Mucosa of rectum (tissue), 2 donors: ENCODE data around the gene CCDC51.
"Not testable (repeated sequence)": the region's sequence is repeated elsewhere in the genome, so short reads cannot be mapped to it uniquely, and the experiment has no call there.

Experiments
- H3K27ac ChIP-seq, 2 donors: one replicate each; pipeline ENCODE4 v1.7.0; 2013; ENCODE audit warnings: inconsistent platforms in 2 of 2, low read depth in 2 of 2, low read length in 2 of 2
- H3K27me3 ChIP-seq, 2 donors: one replicate each; pipeline ENCODE4 v1.7.0; 2013; ENCODE audit warnings: low read length in 2 of 2; ENCODE audit not compliant: control insufficient read depth in 2 of 2, insufficient read depth in 2 of 2
- H3K36me3 ChIP-seq, 2 donors: one replicate each; pipeline ENCODE4 v1.7.0; 2013; ENCODE audit warnings: low read length in 2 of 2; ENCODE audit not compliant: control insufficient read depth in 2 of 2, insufficient read depth in 2 of 2
- H3K4me1 ChIP-seq, 2 donors: one replicate each; pipeline ENCODE4 v1.7.0; 2013; ENCODE audit warnings: low read length in 2 of 2, mild to moderate bottlenecking in 1 of 2; ENCODE audit not compliant: control insufficient read depth in 2 of 2, insufficient read depth in 2 of 2
- H3K4me3 ChIP-seq, 2 donors: one replicate each; pipeline ENCODE4 v1.7.0; 2013; ENCODE audit warnings: low read length in 2 of 2
- H3K9ac ChIP-seq, 2 donors: one replicate each; pipeline ENCODE4 v1.7.0; 2013; ENCODE audit warnings: low read length in 2 of 2, low read depth in 1 of 2, mild to moderate bottlenecking in 1 of 2
- H3K9me3 ChIP-seq, 2 donors: one replicate each; pipeline ENCODE4 v1.7.0; 2013; ENCODE audit warnings: low read length in 2 of 2; ENCODE audit not compliant: control insufficient read depth in 2 of 2
- donor health status: healthy.
- donor health status: Normal muscosa, but diverticular disease.

CCDC51 gene, protein sequence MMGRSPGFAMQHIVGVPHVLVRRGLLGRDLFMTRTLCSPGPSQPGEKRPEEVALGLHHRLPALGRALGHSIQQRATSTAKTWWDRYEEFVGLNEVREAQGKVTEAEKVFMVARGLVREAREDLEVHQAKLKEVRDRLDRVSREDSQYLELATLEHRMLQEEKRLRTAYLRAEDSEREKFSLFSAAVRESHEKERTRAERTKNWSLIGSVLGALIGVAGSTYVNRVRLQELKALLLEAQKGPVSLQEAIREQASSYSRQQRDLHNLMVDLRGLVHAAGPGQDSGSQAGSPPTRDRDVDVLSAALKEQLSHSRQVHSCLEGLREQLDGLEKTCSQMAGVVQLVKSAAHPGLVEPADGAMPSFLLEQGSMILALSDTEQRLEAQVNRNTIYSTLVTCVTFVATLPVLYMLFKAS

GRCh38 chr3:48439820-48440589 is at the start of gene CCDC51, which contains the start of gene TMA7:
CCDC51 (minus strand) TSS chr3:48440119; CDS start chr3:48435128, 4,991 bp downstream.
TMA7 (plus strand) TSS chr3:48440257; CDS start chr3:48440297, 40 bp downstream.
- Histone ChIP-seq H3K4me1 (peaks cover 17 to 20% of the 10 kb centered on the region in 2 donors), H3K9ac (peak within 1 kb of the TSS; percentile 88 to 92), H3K27me3 (no peaks in the 10 kb centered on the region), H3K9me3 (no peaks in the 10 kb centered on the region), H3K4me3 (peak within 1 kb of the TSS; percentile 80 to 98), H3K27ac (peak within 1 kb of the TSS; percentile 94 to 96), H3K36me3 (peaks cover 5 to 19% of the 10 kb centered on the region in 2 donors)

GRCh38 chr3:48486952-48487351 is 47.0 kb upstream of the CCDC51 start:
- no peaks in the 10 kb centered on the region for H3K9me3 ChIP-seq
- H3K27me3 ChIP-seq, result no peaks in the 10 kb centered on the region
- H3K4me1 ChIP-seq, result no peaks in the 10 kb centered on the region
- no peaks in the 10 kb centered on the region for H3K36me3 ChIP-seq
- H3K27ac ChIP-seq, result no peak overlapping the region
- H3K9ac ChIP-seq, result no peak overlapping the region
- H3K4me3 ChIP-seq, result no peak overlapping the region

- H3K36me3 ChIP-seq, H3K9ac ChIP-seq, H3K27ac ChIP-seq, H3K27me3 ChIP-seq, H3K4me1 ChIP-seq, H3K4me3 ChIP-seq, H3K9me3 ChIP-seq: not testable (repeated sequence)
These were observed 42.9 kb upstream of the CCDC51 start for GRCh38 chr3:48482822-48483221.

DNA sequence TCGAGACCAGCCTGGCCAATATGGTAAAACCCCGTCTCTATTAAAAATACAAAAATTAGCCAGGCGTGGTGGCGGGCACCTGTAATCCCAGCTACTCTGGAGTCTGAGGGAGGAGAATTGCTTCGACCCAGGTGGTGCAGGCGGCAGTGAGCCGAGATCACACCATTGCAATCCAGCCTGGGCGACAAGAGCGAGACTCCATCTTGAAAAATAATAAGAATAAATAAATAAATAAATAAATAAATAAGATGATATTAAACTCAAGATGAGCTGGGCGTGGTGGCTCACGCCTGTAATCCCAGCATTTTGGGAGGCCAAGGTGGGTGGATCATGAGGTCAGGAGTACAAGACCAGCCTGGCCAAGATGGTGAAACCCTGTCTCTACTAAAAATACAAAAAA is 41.0 kb upstream of the CCDC51 start:
- not testable (repeated sequence) for H3K27me3 ChIP-seq, H3K9ac ChIP-seq, H3K4me1 ChIP-seq, H3K27ac ChIP-seq, H3K4me3 ChIP-seq, H3K9me3 ChIP-seq, H3K36me3 ChIP-seq

GRCh38 chr3:48478626-48479555 is 39.0 kb upstream of the CCDC51 start:
- Histone ChIP-seq H3K36me3 (no peaks in the 10 kb centered on the region), H3K9ac (no peak overlapping the region), H3K9me3 (no peaks in the 10 kb centered on the region), H3K4me1 (no peaks in the 10 kb centered on the region), H3K27me3 (no peaks in the 10 kb centered on the region), H3K4me3 (no peak overlapping the region), H3K27ac (peak overlapping the region in 1 of 2 donors; percentile 67)

DNA sequence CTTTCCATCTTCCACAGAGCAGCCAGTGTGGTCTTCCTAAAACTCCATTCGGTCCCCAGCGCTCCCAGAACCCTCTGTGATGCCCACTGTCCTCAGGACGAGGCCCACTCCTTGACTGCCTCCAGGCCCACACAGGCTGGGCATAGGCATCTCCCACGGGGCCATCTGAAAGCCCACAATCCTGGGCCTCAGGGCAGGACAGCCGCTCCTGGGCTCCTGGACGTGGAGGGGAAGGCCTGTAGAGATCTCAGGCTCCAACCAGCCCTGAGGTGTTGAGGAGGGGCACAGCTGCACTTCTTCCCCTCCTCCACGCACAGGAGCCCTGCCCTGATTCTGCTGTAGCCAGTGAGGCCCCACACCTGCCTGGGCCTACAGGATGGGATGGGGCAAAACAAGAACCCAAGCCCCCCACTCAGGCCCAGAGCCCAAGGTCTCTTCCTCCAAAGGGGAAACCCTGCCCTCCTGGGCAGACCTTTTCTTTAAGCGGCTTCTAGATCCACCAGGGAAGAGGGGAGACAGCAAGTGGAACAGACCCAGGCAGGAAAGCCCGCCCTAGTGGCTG is 38.1 kb upstream of the CCDC51 start:
- Histone ChIP-seq H3K4me1 (peaks cover 6 to 7% of the 10 kb centered on the region in 2 donors), H3K9me3 (no peaks in the 10 kb centered on the region), H3K36me3 (no peaks in the 10 kb centered on the region), H3K4me3 (no peak overlapping the region), H3K9ac (no peak overlapping the region), H3K27ac (peak overlapping the region in 1 of 2 donors; percentile 52), H3K27me3 (no peaks in the 10 kb centered on the region)

- H3K4me1 ChIP-seq, result peaks cover 12 to 15% of the 10 kb centered on the region in 2 donors
- no peak overlapping the region for H3K27ac ChIP-seq
- H3K27me3 ChIP-seq, result no peaks in the 10 kb centered on the region
- no peaks in the 10 kb centered on the region for H3K9me3 ChIP-seq
- H3K36me3 ChIP-seq, result no peaks in the 10 kb centered on the region
- no peak overlapping the region for H3K4me3 ChIP-seq
- no peak overlapping the region for H3K9ac ChIP-seq
These were observed 36.6 kb upstream of the CCDC51 start for GRCh38 chr3:48476426-48477053.

- H3K9me3 ChIP-seq, result no peaks in the 10 kb centered on the region
- H3K27me3 ChIP-seq, result no peaks in the 10 kb centered on the region
- peaks cover 0 to under 1% of the 10 kb centered on the region in 2 donors for H3K36me3 ChIP-seq
- H3K4me3 ChIP-seq, result no peak overlapping the region
- no peak overlapping the region for H3K27ac ChIP-seq
- H3K9ac ChIP-seq, result no peak overlapping the region
- peaks cover 15 to 17% of the 10 kb centered on the region in 2 donors for H3K4me1 ChIP-seq
These were observed 35.3 kb upstream of the CCDC51 start for GRCh38 chr3:48475188-48475587.

GRCh38 chr3:48474619-48475018 is 34.7 kb upstream of the CCDC51 start:
- H3K9ac ChIP-seq, result no peak overlapping the region

More at GRCh38 chr3:48474619-48475018, 34.7 kb upstream of the CCDC51 start:
- Histone ChIP-seq H3K27me3 (no peaks in the 10 kb centered on the region), H3K4me3 (no peak overlapping the region), H3K27ac (no peak overlapping the region), H3K36me3 (peaks cover under 1 to 6% of the 10 kb centered on the region in 2 donors), H3K9me3 (no peaks in the 10 kb centered on the region), H3K4me1 (peaks cover 15 to 20% of the 10 kb centered on the region in 2 donors)
